ENCODE measurements around the gene NIPBL.
A peak's percentile ranks its signal among the peaks of the same experiment; 100 is the strongest.
"Not testable (repeated sequence)": the region's sequence is repeated elsewhere in the genome, so short reads cannot be mapped to it uniquely, and the experiment has no call there.

The NIPBL gene

GRCh38 chr5:37090781-37091180 is 214.2 kb downstream of the NIPBL start:
- Histone ChIP-seq H3K9me3 (ENCODE audit: control insufficient read depth, low read length) (no peaks in the 10 kb centered on the region), H3K4me1 (ENCODE audit: control insufficient read depth, insufficient read depth, low read length, poor library complexity, severe bottlenecking) (no peaks in the 10 kb centered on the region), H3K36me3 (ENCODE audit: control insufficient read depth, insufficient read depth, low read length) (no peaks in the 10 kb centered on the region), H3K27ac (ENCODE audit: insufficient read depth, low read length, poor library complexity, severe bottlenecking) (no peak overlapping the region), H3K4me3 (ENCODE audit: insufficient read depth, low read depth, low read length, poor library complexity, severe bottlenecking) (no peak overlapping the region), H3K27me3 (replicated peaks; ENCODE audit: control insufficient read depth, insufficient read depth, low read length, poor library complexity, severe bottlenecking) (no peaks in the 10 kb centered on the region)
- DNase-seq = no peak

- H3K36me3 ChIP-seq (ENCODE audit: control insufficient read depth, insufficient read depth, low read length); DNase-seq; H3K27me3 ChIP-seq (replicated peaks; ENCODE audit: control insufficient read depth, insufficient read depth, low read length, poor library complexity, severe bottlenecking): not testable (repeated sequence)
Observed at GRCh38 chr5:37093795-37094194, 217.2 kb downstream of the NIPBL start.

GRCh38 chr5:37099267-37099666 is 222.7 kb downstream of the NIPBL start:
- not testable (repeated sequence) for H3K36me3 ChIP-seq (ENCODE audit: control insufficient read depth, insufficient read depth, low read length); DNase-seq; H3K4me1 ChIP-seq (ENCODE audit: control insufficient read depth, insufficient read depth, low read length, poor library complexity, severe bottlenecking); H3K27ac ChIP-seq (ENCODE audit: insufficient read depth, low read length, poor library complexity, severe bottlenecking); H3K9me3 ChIP-seq (ENCODE audit: control insufficient read depth, low read length); H3K4me3 ChIP-seq (ENCODE audit: insufficient read depth, low read depth, low read length, poor library complexity, severe bottlenecking); H3K27me3 ChIP-seq (replicated peaks; ENCODE audit: control insufficient read depth, insufficient read depth, low read length, poor library complexity, severe bottlenecking)

More at GRCh38 chr5:37093795-37094194, 217.2 kb downstream of the NIPBL start:
- not testable (repeated sequence) for H3K27ac ChIP-seq (ENCODE audit: insufficient read depth, low read length, poor library complexity, severe bottlenecking); H3K4me1 ChIP-seq (ENCODE audit: control insufficient read depth, insufficient read depth, low read length, poor library complexity, severe bottlenecking); H3K4me3 ChIP-seq (ENCODE audit: insufficient read depth, low read depth, low read length, poor library complexity, severe bottlenecking); H3K9me3 ChIP-seq (ENCODE audit: control insufficient read depth, low read length)

GRCh38 chr5:37103302-37103701 is 226.7 kb downstream of the NIPBL start:
- H3K4me3 ChIP-seq (ENCODE audit: insufficient read depth, low read depth, low read length, poor library complexity, severe bottlenecking) = no peak overlapping the region
- H3K36me3 ChIP-seq (ENCODE audit: control insufficient read depth, insufficient read depth, low read length) = no peaks in the 10 kb centered on the region
- DNase-seq = no peak

GRCh38 chr5:37109338-37109737 is 232.8 kb downstream of the NIPBL start:
- no peak overlapping the region for H3K27ac ChIP-seq (ENCODE audit: insufficient read depth, low read length, poor library complexity, severe bottlenecking)
- no peaks in the 10 kb centered on the region for H3K36me3 ChIP-seq (ENCODE audit: control insufficient read depth, insufficient read depth, low read length)
- H3K27me3 ChIP-seq (replicated peaks; ENCODE audit: control insufficient read depth, insufficient read depth, low read length, poor library complexity, severe bottlenecking) = no peaks in the 10 kb centered on the region
- H3K4me3 ChIP-seq (ENCODE audit: insufficient read depth, low read depth, low read length, poor library complexity, severe bottlenecking) = no peak overlapping the region
- no peak for DNase-seq
- H3K9me3 ChIP-seq (ENCODE audit: control insufficient read depth, low read length) = no peaks in the 10 kb centered on the region
- H3K4me1 ChIP-seq (ENCODE audit: control insufficient read depth, insufficient read depth, low read length, poor library complexity, severe bottlenecking) = peaks cover 5% of the 10 kb centered on the region

More at GRCh38 chr5:37103302-37103701, 226.7 kb downstream of the NIPBL start:
- Histone ChIP-seq H3K9me3 (ENCODE audit: control insufficient read depth, low read length) (no peaks in the 10 kb centered on the region), H3K27me3 (replicated peaks; ENCODE audit: control insufficient read depth, insufficient read depth, low read length, poor library complexity, severe bottlenecking) (no peaks in the 10 kb centered on the region), H3K27ac (ENCODE audit: insufficient read depth, low read length, poor library complexity, severe bottlenecking) (no peak overlapping the region), H3K4me1 (ENCODE audit: control insufficient read depth, insufficient read depth, low read length, poor library complexity, severe bottlenecking) (no peaks in the 10 kb centered on the region)

GRCh38 chr5:37110135-37110534 is 233.6 kb downstream of the NIPBL start:
- DNase-seq = no peak
- no peaks in the 10 kb centered on the region for H3K9me3 ChIP-seq (ENCODE audit: control insufficient read depth, low read length)
- no peak overlapping the region for H3K27ac ChIP-seq (ENCODE audit: insufficient read depth, low read length, poor library complexity, severe bottlenecking)
- peaks cover 5% of the 10 kb centered on the region for H3K4me1 ChIP-seq (ENCODE audit: control insufficient read depth, insufficient read depth, low read length, poor library complexity, severe bottlenecking)
- H3K27me3 ChIP-seq (replicated peaks; ENCODE audit: control insufficient read depth, insufficient read depth, low read length, poor library complexity, severe bottlenecking) = no peaks in the 10 kb centered on the region
- H3K36me3 ChIP-seq (ENCODE audit: control insufficient read depth, insufficient read depth, low read length) = no peaks in the 10 kb centered on the region
- no peak overlapping the region for H3K4me3 ChIP-seq (ENCODE audit: insufficient read depth, low read depth, low read length, poor library complexity, severe bottlenecking)

- no peak overlapping the region for H3K27ac ChIP-seq (ENCODE audit: insufficient read depth, low read length, poor library complexity, severe bottlenecking)
- peaks cover 5% of the 10 kb centered on the region for H3K4me1 ChIP-seq (ENCODE audit: control insufficient read depth, insufficient read depth, low read length, poor library complexity, severe bottlenecking)
- no peaks in the 10 kb centered on the region for H3K36me3 ChIP-seq (ENCODE audit: control insufficient read depth, insufficient read depth, low read length)
- peak overlapping the region; percentile 39 for H3K4me3 ChIP-seq (ENCODE audit: insufficient read depth, low read depth, low read length, poor library complexity, severe bottlenecking)
- H3K9me3 ChIP-seq (ENCODE audit: control insufficient read depth, low read length) = no peaks in the 10 kb centered on the region
- no peaks in the 10 kb centered on the region for H3K27me3 ChIP-seq (replicated peaks; ENCODE audit: control insufficient read depth, insufficient read depth, low read length, poor library complexity, severe bottlenecking)
- DNase-seq = no peak
Observed at GRCh38 chr5:37111426-37112382, 235.1 kb downstream of the NIPBL start.

GRCh38 chr5:37112383-37112991 is 235.9 kb downstream of the NIPBL start:
- DNase-seq = no peak
- no peaks in the 10 kb centered on the region for H3K9me3 ChIP-seq (ENCODE audit: control insufficient read depth, low read length)
- H3K4me1 ChIP-seq (ENCODE audit: control insufficient read depth, insufficient read depth, low read length, poor library complexity, severe bottlenecking) = peaks cover 5% of the 10 kb centered on the region
- no peak overlapping the region for H3K4me3 ChIP-seq (ENCODE audit: insufficient read depth, low read depth, low read length, poor library complexity, severe bottlenecking)
- H3K36me3 ChIP-seq (ENCODE audit: control insufficient read depth, insufficient read depth, low read length) = no peaks in the 10 kb centered on the region
- no peak overlapping the region for H3K27ac ChIP-seq (ENCODE audit: insufficient read depth, low read length, poor library complexity, severe bottlenecking)
- H3K27me3 ChIP-seq (replicated peaks; ENCODE audit: control insufficient read depth, insufficient read depth, low read length, poor library complexity, severe bottlenecking) = no peaks in the 10 kb centered on the region

Measured in effector memory CD4-positive, alpha-beta T cell (primary cell).